GM18858 (cell line): ENCODE measurements around the gene PGM3.

Experiments
- ATAC-seq: cut with Tn5 transposase; IDR thresholded peaks from one replicate; pipeline ENCODE4 v1.9.1; 2021; ENCODE audit not compliant: unreplicated experiment

PGM3 gene

DNA sequence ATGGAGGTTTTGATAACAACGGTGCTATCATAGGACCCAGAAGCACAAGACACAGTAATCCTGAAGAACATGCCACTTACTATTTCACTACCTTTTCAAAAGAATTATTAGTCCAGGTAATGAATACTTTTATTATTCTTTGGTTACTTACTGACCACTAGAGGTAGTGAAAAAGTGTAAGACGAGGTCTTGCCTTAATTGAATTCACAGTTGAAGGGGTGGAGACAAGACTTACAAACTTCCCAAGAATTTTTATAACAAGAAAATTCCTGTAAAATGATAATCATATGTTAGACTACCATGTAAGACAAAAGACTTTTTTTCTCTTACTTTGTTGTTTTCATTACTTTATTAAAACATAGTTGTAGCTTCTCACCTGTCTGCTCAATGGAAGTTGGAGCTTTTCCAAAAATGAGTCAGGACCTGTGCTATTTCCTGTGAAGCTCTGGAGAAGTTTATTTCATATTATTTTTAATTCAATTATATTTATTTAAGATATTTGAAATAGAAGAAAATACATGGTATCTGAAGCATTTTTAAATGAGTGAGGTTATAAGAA, 73.2 kb downstream of the PGM3 start:
- ATAC-seq, result no peak

GRCh38 chr6:83117802-83118201, 75.3 kb downstream of the PGM3 start:
- no peak for ATAC-seq
